Measurements from ENCODE around the gene SMS.

SMS gene

DNA sequence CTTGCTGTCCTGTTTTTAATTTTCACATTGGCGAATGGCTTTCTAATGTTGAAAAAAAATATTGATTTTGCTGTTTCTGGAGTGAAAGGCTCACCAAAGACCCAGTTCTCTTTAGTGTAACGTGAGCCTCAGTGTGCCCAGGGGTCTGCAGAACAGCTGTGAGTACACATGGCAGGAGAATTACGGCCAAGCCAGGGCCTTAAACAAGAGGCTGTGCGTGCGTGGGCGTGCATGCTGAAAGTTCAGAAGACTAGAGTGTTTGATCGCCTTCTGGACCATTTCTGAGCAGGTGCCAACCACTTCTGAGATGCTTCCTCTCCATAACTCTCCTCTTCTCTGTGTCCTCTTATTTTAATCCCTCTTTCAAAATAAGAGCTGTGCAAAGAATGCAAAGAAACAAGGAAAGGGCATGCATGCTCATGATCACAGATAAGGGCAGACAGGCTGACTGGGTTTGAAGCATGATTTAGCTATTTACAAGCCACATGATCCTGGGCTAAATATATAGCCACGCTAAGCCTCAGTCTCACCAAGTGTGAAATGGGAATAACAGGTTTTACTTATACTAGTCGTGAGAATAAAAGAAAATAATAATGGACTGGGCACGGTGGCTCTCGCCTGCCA is 101.5 kb downstream of the SMS start:
- no peak for DNase-seq

DNA sequence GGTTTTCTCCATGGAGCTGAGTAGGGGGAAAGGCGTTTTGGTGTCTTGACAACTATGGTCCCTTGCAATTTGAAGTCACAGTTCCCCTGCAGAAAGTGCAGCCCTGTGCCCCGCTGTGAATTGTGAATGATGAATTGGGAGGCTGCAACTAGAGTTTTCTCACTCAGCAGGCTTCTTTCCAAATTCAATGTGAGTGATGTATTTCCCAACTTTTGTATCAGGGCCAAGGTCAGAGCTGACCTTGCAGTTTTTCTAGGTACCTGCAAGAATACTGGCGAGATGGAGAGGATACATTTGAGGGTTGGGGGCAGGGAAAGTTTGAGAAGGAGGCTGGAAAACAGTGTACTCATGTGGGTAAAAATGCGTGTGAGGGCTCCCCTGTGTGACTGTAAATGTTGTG is 103.4 kb downstream of the SMS start:
- no peak for DNase-seq

All from NCI-H2081 (cell line).